Activated naive CD8-positive, alpha-beta T cell treated with anti-CD3 and anti-CD28 coated beads, Interleukin-2, amount 50 U/mL, for 24 hours (primary cell): ENCODE data around the gene EIF4E2.

Experiments used
- ATAC-seq: fragments of 150-1000 bp; cut with Tn5 transposase; one replicate; pipeline ENCODE4 v1.10.0; 2021
- DNase-seq: peaks from one replicate; pipeline ENCODE4 v3.0.0; 2021
- H3K27ac Mint-ChIP-seq: one replicate; pipeline ENCODE4 v1.8.0; 2021; ENCODE audit warnings: mild to moderate bottlenecking, mixed read lengths
- H3K27me3 Mint-ChIP-seq: one replicate; pipeline ENCODE4 v1.8.0; 2021; ENCODE audit warnings: mixed read lengths
- H3K36me3 Mint-ChIP-seq: one replicate; pipeline ENCODE4 v1.8.0; 2021; ENCODE audit warnings: low read depth, mixed read lengths
- H3K4me1 Mint-ChIP-seq: one replicate; pipeline ENCODE4 v1.8.0; 2021; ENCODE audit warnings: mixed read lengths
- H3K4me3 Mint-ChIP-seq: one replicate; pipeline ENCODE4 v1.8.0; 2021; ENCODE audit warnings: mild to moderate bottlenecking, moderate library complexity, mixed read lengths
- H3K9me3 Mint-ChIP-seq: one replicate; pipeline ENCODE4 v1.8.0; 2021; ENCODE audit warnings: mixed read lengths

Gene EIF4E2

DNA sequence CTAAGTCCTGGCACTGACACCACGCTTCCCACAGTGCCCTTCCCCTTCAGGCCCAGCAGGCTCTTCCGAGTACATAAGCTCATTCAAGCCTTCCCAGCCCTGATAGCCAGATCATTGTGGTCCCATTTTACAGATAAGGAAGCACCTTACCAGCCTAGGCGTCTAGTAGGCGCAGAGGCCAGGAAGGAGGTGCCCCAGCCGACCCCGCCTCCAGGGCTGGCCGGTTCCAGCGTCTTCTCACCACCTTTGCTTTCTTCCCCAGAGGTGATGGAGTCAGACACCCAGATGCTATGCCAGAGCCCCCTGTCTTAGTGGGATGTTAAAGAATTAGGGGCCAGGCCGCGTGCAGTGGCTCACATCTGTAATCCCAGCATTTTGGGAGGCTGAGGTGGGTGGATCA lies 54.0 kb downstream of the EIF4E2 start:
- Mint-ChIP-seq H3K4me3 (no peak overlapping the region), H3K9me3 (no peaks in the 10 kb centered on the region), H3K27ac (no peak overlapping the region), H3K36me3 (no peaks in the 10 kb centered on the region), H3K27me3 (peaks cover 6% of the 10 kb centered on the region), H3K4me1 (peaks cover 6% of the 10 kb centered on the region)
- DNase-seq = no peak
- ATAC-seq = no peak

DNA sequence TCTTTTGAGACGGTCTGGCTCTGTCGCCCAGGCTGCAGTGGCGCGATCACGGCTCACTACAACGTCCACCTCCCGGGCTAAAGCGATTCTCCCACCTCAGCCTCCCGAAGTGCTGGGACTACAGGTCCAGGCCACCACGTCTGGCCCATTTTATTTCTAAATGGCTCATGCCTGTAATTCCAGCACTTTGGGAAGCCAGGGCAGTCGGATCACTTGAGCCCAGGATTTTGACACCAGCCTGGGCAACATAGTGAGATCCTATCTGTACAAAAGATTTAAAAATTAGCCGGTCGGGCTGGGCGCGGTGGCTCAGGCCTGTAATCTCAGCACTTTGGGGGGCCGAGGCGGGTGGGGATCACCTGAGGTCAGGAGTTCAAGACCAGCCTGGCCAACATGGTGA lies 56.5 kb downstream of the EIF4E2 start:
- no peak overlapping the region for H3K27ac Mint-ChIP-seq
- H3K4me1 Mint-ChIP-seq = peaks cover 6% of the 10 kb centered on the region
- no peak overlapping the region for H3K4me3 Mint-ChIP-seq
- H3K36me3 Mint-ChIP-seq = no peaks in the 10 kb centered on the region
- H3K9me3 Mint-ChIP-seq = no peaks in the 10 kb centered on the region
- DNase-seq = no peak
- peaks cover 6% of the 10 kb centered on the region for H3K27me3 Mint-ChIP-seq
- no peak for ATAC-seq

DNA sequence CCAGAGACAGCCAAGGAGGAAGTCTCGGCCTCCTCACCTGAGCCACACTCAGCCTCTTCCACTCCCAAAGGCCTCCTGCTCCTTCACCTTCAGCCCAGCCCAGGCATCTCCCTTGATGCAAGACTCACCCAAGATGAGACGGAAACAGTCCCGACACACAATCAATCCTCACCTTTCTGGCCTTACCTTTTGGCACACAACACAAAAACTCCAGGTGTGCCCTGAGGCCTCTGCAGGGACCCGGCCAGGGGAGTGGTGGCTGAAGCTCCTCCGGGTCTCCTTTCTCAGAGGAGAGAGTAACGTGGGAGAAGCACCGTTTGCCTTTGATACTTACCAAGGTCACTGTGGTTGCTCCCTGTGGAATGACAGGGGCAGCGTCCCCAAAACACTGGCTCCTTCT lies 59.1 kb downstream of the EIF4E2 start:
- DNase-seq (no peak), ATAC-seq (no peak)
- no peaks in the 10 kb centered on the region for H3K9me3 Mint-ChIP-seq
- no peak overlapping the region for H3K27ac Mint-ChIP-seq
- peaks cover 6% of the 10 kb centered on the region for H3K4me1 Mint-ChIP-seq
- H3K4me3 Mint-ChIP-seq = no peak overlapping the region
- peaks cover 2% of the 10 kb centered on the region for H3K27me3 Mint-ChIP-seq
- no peaks in the 10 kb centered on the region for H3K36me3 Mint-ChIP-seq

DNA sequence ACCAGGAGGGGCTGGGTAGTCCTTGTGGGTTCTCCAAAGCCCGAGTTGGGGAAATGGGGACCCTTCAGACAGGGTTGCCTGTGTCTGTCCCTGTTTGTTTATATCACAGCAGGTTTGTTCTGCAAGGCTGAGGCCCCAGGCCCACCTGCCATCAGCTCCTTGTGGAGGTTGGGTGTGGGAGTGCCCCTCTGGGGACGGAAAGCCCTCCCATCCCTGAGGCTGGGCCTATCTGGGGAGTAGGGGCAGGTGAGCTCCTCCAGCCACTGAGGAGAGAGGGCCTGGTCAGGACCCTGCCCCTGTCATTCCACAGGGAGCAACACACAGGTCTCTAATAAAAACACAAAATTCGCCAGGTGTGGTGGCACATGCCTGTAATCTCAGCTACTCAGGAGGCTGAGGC lies 59.6 kb downstream of the EIF4E2 start:
- H3K4me1 Mint-ChIP-seq = peaks cover 6% of the 10 kb centered on the region
- no peak overlapping the region for H3K4me3 Mint-ChIP-seq
- H3K27ac Mint-ChIP-seq = no peak overlapping the region
- ATAC-seq (no peak), DNase-seq (no peak)
- H3K36me3 Mint-ChIP-seq = no peaks in the 10 kb centered on the region
- H3K27me3 Mint-ChIP-seq = peaks cover 2% of the 10 kb centered on the region
- H3K9me3 Mint-ChIP-seq = no peaks in the 10 kb centered on the region

DNA sequence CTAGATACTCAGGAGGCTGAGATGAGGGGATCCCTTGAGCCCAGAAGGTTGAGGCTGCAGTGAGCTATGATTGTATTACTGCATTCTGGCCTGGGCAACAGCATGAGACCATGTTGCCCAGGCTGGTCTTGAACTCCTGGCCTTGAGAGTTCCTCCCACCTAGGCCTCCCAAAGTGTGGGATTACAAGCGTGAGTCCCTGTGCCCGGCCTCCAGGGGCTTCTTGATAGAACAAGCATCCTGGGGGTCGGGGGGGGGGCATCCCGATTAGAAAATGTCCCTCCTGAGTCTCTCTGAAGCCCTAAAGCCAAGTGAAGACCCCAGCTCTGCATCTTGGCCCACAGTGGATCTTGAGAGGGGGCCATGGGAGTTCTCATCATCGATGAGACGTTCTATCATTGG lies 60.6 kb downstream of the EIF4E2 start:
- ATAC-seq (no peak), DNase-seq (no peak)
- H3K27ac Mint-ChIP-seq = no peak overlapping the region
- H3K4me3 Mint-ChIP-seq = no peak overlapping the region
- no peaks in the 10 kb centered on the region for H3K36me3 Mint-ChIP-seq
- peaks cover 2% of the 10 kb centered on the region for H3K27me3 Mint-ChIP-seq
- peaks cover 3% of the 10 kb centered on the region for H3K4me1 Mint-ChIP-seq
- no peaks in the 10 kb centered on the region for H3K9me3 Mint-ChIP-seq

DNA sequence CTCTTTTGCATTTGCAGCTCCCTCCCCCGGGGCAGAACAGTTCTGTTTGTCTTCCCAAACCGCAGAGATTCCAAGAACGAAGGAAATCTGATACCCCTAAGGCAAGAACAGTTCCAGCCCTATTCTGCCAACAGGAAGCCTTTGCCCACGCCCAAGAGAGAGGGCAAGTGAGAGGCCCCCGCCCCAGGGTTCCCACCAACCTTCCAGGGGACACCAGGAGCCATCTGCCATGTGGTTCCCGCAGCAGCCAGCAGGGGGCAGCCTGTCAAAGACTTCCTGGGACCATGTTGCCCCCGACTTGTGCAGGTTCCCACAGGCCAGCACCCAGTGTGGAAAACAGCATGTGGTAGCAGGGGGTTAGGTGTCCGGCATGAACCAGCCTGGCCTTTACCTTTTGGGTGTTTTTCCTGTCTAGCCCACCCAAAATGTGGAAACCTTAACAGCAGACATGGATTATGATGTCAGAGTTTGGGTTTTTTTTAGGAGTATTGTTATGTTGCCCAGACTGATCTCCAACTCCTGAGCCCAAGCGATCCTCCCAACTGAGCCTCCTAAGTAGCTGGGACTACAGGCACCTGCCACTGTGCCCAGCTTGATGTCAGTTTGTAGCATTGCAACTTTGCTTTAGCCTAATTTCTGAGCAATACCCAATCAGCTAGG lies 61.2 kb downstream of the EIF4E2 start:
- H3K36me3 Mint-ChIP-seq = no peaks in the 10 kb centered on the region
- H3K27me3 Mint-ChIP-seq = no peaks in the 10 kb centered on the region
- H3K9me3 Mint-ChIP-seq = no peaks in the 10 kb centered on the region
- H3K4me3 Mint-ChIP-seq = no peak overlapping the region
- no peaks in the 10 kb centered on the region for H3K4me1 Mint-ChIP-seq
- no peak overlapping the region for H3K27ac Mint-ChIP-seq
- ATAC-seq (peak; percentile 59), DNase-seq (peak; percentile 84)

DNA sequence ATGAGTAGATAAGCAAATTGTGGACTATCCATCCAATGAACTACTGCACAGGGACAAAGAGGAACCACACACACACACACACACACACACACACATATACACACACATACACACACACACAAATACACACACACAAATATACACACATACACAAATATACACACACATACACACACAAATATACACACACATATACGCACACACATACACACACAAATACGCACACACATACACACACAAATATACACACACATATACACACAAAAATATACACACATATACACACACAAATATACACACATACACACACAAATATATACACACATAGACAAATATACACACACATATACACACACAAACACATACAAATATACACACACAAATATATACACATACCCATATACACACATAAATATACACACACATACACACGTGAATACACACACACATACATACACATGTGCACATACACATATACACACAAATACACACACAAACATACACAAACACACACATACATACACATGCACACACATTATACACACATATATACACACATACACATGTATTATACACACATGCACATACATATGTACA lies 63.1 kb downstream of the EIF4E2 start:
- Mint-ChIP-seq H3K27ac (no peak overlapping the region), H3K36me3 (no peaks in the 10 kb centered on the region), H3K27me3 (no peaks in the 10 kb centered on the region), H3K4me1 (no peaks in the 10 kb centered on the region), H3K9me3 (no peaks in the 10 kb centered on the region), H3K4me3 (no peak overlapping the region)
- ATAC-seq (no peak), DNase-seq (no peak)

DNA sequence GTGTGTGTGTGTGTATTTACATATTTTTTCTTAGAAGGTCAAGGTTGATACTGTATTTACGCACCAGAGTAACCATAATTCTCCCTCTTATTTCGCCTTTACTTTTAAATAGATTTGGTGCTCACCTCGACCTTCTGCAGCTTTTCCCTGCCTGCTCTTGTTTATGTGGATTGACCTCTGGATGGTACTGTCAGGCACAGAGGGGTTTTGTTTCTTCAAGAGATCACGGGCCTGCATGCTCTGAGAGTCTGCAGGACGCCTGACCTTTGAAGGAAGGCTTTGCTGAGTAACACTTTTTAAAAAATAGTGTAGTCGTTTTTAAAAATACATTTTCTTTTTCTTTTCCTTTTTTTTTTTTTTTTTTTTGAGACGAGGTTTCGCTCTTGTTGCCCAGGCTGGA lies 64.8 kb downstream of the EIF4E2 start:
- Mint-ChIP-seq H3K36me3 (no peaks in the 10 kb centered on the region), H3K4me3 (no peak overlapping the region), H3K4me1 (no peaks in the 10 kb centered on the region), H3K27ac (no peak overlapping the region), H3K27me3 (no peaks in the 10 kb centered on the region), H3K9me3 (no peaks in the 10 kb centered on the region)
- DNase-seq (no peak), ATAC-seq (no peak)
